ENCODE measurements around the gene SPARCL1. TPM values are rescaled to one million over a fixed set of nuclear protein-coding genes. Genes with fewer than 3 reads are reported as not detected.

Gene SPARCL1
- polyA plus RNA-seq, 3 donors, result not detected

- H2AFZ ChIP-seq (ENCODE audit: insufficient read depth, low read depth, low read length, poor library complexity, severe bottlenecking), result no peak overlapping the region
- no peak for TF ChIP-seq CTCF (IDR thresholded peaks at IDR 0.05)
- Mint-ChIP-seq H3K4me1 (no peaks in the 10 kb centered on the region), H3K27ac (no peak overlapping the region), H3K4me3 (no peak overlapping the region), H3K9me3 (peaks cover 0 to 4% (median 0%) of the 10 kb centered on the region in 7 donors), H3K27me3 (ENCODE audit: low read depth in 3 of 3) (peaks cover 0 to 2% (median 2%) of the 10 kb centered on the region in 3 donors), H3K36me3 (no peaks in the 10 kb centered on the region)
- 67% methylated on average over 1 of the region's 3 CpGs for WGBS (ENCODE audit: insufficient coverage)
- no peaks in the 10 kb centered on the region for H3K27me3 ChIP-seq (ENCODE audit: control insufficient read depth in 2 of 2, insufficient read depth in 2 of 2, low read length in 2 of 2)
- no peaks in the 10 kb centered on the region for H4K20me1 ChIP-seq (ENCODE audit: insufficient read depth, low read length)
- H3K4me1 ChIP-seq (ENCODE audit: control insufficient read depth in 1 of 2, insufficient read depth in 2 of 2, low read length in 2 of 2), result no peaks in the 10 kb centered on the region
- H3K79me2 ChIP-seq (ENCODE audit: insufficient read depth, low read length), result no peaks in the 10 kb centered on the region
- H3K9me3 ChIP-seq (replicated peaks in 1 of 2; ENCODE audit: control insufficient read depth in 1 of 2, insufficient read depth in 1 of 2, low read length in 2 of 2), result no peaks in the 10 kb centered on the region
- intact Hi-C loops (cut with micrococcal nuclease), result no loop called here
- no peak overlapping the region for H3K9ac ChIP-seq (ENCODE audit: insufficient read depth, low read length, poor library complexity, severe bottlenecking)
- no peak overlapping the region for H3K4me3 ChIP-seq (replicated peaks in 1 of 3; ENCODE audit: low read depth in 2 of 3, low read length in 3 of 3)
- no peak overlapping the region for H3K27ac ChIP-seq (ENCODE audit: low read depth in 1 of 2, low read length in 2 of 2)
- no peak for DNase-seq
- no peak overlapping the region for H3K4me2 ChIP-seq (replicated peaks; ENCODE audit: extremely low read depth, low read length, poor library complexity, severe bottlenecking)
- H3K36me3 ChIP-seq (replicated peaks in 1 of 2; ENCODE audit: control insufficient read depth in 1 of 2, insufficient read depth in 2 of 2, low read length in 2 of 2), result no peaks in the 10 kb centered on the region
Observed at GRCh38 chr4:87543835-87544461, 14.8 kb upstream of the SPARCL1 start.

GRCh38 chr4:87542734-87543312, 13.6 kb upstream of the SPARCL1 start:
- no peak for DNase-seq
- Histone ChIP-seq H3K9ac (ENCODE audit: insufficient read depth, low read length, poor library complexity, severe bottlenecking) (no peak overlapping the region), H3K27me3 (ENCODE audit: control insufficient read depth in 2 of 2, insufficient read depth in 2 of 2, low read length in 2 of 2) (no peaks in the 10 kb centered on the region), H3K79me2 (ENCODE audit: insufficient read depth, low read length) (no peaks in the 10 kb centered on the region), H3K4me1 (ENCODE audit: control insufficient read depth in 1 of 2, insufficient read depth in 2 of 2, low read length in 2 of 2) (no peaks in the 10 kb centered on the region), H4K20me1 (ENCODE audit: insufficient read depth, low read length) (no peaks in the 10 kb centered on the region), H3K4me3 (replicated peaks in 1 of 3; ENCODE audit: low read depth in 2 of 3, low read length in 3 of 3) (no peak overlapping the region), H3K27ac (ENCODE audit: low read depth in 1 of 2, low read length in 2 of 2) (no peak overlapping the region), H2AFZ (ENCODE audit: insufficient read depth, low read depth, low read length, poor library complexity, severe bottlenecking) (no peak overlapping the region), H3K36me3 (replicated peaks in 1 of 2; ENCODE audit: control insufficient read depth in 1 of 2, insufficient read depth in 2 of 2, low read length in 2 of 2) (no peaks in the 10 kb centered on the region), H3K4me2 (replicated peaks; ENCODE audit: extremely low read depth, low read length, poor library complexity, severe bottlenecking) (no peak overlapping the region), H3K9me3 (replicated peaks in 1 of 2; ENCODE audit: control insufficient read depth in 1 of 2, insufficient read depth in 1 of 2, low read length in 2 of 2) (no peaks in the 10 kb centered on the region)
- Mint-ChIP-seq H3K27me3 (ENCODE audit: low read depth in 3 of 3) (peaks cover 0 to 2% (median 2%) of the 10 kb centered on the region in 3 donors), H3K36me3 (no peaks in the 10 kb centered on the region), H3K27ac (no peak overlapping the region), H3K9me3 (peaks cover 0 to 4% (median 0%) of the 10 kb centered on the region in 7 donors), H3K4me3 (no peak overlapping the region), H3K4me1 (no peaks in the 10 kb centered on the region)
- TF ChIP-seq CTCF (IDR thresholded peaks at IDR 0.05), result no peak
- intact Hi-C loops (cut with micrococcal nuclease), result no loop called here

Measured in CD14-positive monocyte (primary cell).